Measurements from ENCODE around the gene SERF2.

DNA sequence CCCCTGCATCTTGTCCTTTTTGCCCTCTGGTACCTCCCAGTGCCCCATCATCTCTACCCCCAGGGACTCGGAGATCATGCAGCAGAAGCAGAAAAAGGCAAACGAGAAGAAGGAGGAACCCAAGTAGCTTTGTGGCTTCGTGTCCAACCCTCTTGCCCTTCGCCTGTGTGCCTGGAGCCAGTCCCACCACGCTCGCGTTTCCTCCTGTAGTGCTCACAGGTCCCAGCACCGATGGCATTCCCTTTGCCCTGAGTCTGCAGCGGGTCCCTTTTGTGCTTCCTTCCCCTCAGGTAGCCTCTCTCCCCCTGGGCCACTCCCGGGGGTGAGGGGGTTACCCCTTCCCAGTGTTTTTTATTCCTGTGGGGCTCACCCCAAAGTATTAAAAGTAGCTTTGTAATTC, 1.5 kb downstream of the SERF2 start:
- no peak for TF ChIP-seq POLR2A (IDR thresholded peaks at IDR 0.05)
- TF ChIP-seq, protein P1, sequence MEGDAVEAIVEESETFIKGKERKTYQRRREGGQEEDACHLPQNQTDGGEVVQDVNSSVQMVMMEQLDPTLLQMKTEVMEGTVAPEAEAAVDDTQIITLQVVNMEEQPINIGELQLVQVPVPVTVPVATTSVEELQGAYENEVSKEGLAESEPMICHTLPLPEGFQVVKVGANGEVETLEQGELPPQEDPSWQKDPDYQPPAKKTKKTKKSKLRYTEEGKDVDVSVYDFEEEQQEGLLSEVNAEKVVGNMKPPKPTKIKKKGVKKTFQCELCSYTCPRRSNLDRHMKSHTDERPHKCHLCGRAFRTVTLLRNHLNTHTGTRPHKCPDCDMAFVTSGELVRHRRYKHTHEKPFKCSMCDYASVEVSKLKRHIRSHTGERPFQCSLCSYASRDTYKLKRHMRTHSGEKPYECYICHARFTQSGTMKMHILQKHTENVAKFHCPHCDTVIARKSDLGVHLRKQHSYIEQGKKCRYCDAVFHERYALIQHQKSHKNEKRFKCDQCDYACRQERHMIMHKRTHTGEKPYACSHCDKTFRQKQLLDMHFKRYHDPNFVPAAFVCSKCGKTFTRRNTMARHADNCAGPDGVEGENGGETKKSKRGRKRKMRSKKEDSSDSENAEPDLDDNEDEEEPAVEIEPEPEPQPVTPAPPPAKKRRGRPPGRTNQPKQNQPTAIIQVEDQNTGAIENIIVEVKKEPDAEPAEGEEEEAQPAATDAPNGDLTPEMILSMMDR (IDR thresholded peaks at IDR 0.05), result no peak

Measured in testis (tissue), 2 donors.